Stomach smooth muscle (tissue), 2 donors: ENCODE data around the gene KAZN.
A peak's percentile ranks its signal among the peaks of the same experiment; 100 is the strongest.

ENCODE experiments used
- H3K27ac ChIP-seq: one replicate; pipeline ENCODE4 v1.7.0; 2013; ENCODE audit warnings: mild to moderate bottlenecking, low read length, inconsistent platforms
- H3K27me3 ChIP-seq, 2 donors: one replicate each; pipeline ENCODE4 v1.7.0; 2013; ENCODE audit warnings: low read length in 2 of 2; ENCODE audit not compliant: insufficient read depth in 2 of 2, control insufficient read depth in 1 of 2
- H3K36me3 ChIP-seq, 2 donors: one replicate each; pipeline ENCODE4 v1.7.0; 2013; ENCODE audit warnings: low read length in 2 of 2; ENCODE audit not compliant: control insufficient read depth in 2 of 2, insufficient read depth in 2 of 2
- H3K4me1 ChIP-seq: one replicate; pipeline ENCODE4 v1.7.0; 2013; ENCODE audit warnings: low read length; ENCODE audit not compliant: control insufficient read depth, insufficient read depth
- H3K4me3 ChIP-seq, 2 donors: one replicate each; pipeline ENCODE4 v1.7.0; 2013; ENCODE audit warnings: low read length in 2 of 2
- H3K9ac ChIP-seq, 2 donors: one replicate each; pipeline ENCODE4 v1.7.0; 2013; ENCODE audit warnings: low read length in 2 of 2, mild to moderate bottlenecking in 1 of 2
- H3K9me3 ChIP-seq, 2 donors: one replicate each; pipeline ENCODE4 v1.7.0; 2013; ENCODE audit warnings: low read length in 2 of 2; ENCODE audit not compliant: control insufficient read depth in 2 of 2
- donor health status: healthy.
- donor health status: Pancreatic carcinoma.

Gene KAZN

GRCh38 chr1:14996133-14997050 lies 397.9 kb downstream of the KAZN start:
- Histone ChIP-seq H3K36me3 (no peaks in the 10 kb centered on the region), H3K4me1 (peaks cover 2% of the 10 kb centered on the region), H3K27me3 (no peaks in the 10 kb centered on the region), H3K4me3 (no peak overlapping the region), H3K9me3 (no peaks in the 10 kb centered on the region), H3K9ac (no peak overlapping the region), H3K27ac (no peak overlapping the region)

GRCh38 chr1:14997646-14998276 lies 399.3 kb downstream of the KAZN start:
- Histone ChIP-seq H3K9ac (no peak overlapping the region), H3K27me3 (no peaks in the 10 kb centered on the region), H3K4me3 (no peak overlapping the region), H3K9me3 (no peaks in the 10 kb centered on the region), H3K4me1 (peaks cover 2% of the 10 kb centered on the region), H3K27ac (no peak overlapping the region), H3K36me3 (no peaks in the 10 kb centered on the region)

DNA sequence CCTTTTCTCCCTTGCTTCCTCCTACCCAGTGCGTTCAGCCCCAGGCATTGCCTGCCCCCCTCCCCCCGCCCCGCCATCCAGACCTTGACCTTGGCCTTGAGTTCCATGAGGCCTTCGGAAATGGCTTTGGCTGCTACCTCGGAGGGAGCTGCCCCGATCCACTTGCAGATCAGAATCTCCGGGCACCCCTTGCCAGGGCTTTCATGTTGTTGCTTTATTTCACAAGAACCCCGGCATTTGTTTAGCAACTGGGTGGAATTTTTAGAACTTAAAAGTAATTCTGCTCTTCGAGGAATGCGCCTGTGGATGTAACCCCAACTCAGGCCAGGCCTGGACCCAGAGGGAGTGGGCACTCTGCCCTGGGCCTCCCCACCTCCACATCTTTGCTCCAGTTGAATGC lies 401.0 kb downstream of the KAZN start:
- no peaks in the 10 kb centered on the region for H3K27me3 ChIP-seq
- no peaks in the 10 kb centered on the region for H3K36me3 ChIP-seq
- H3K27ac ChIP-seq, result no peak overlapping the region
- no peak overlapping the region for H3K4me3 ChIP-seq
- H3K9ac ChIP-seq, result no peak overlapping the region
- H3K4me1 ChIP-seq, result peaks cover 2% of the 10 kb centered on the region
- no peaks in the 10 kb centered on the region for H3K9me3 ChIP-seq

DNA sequence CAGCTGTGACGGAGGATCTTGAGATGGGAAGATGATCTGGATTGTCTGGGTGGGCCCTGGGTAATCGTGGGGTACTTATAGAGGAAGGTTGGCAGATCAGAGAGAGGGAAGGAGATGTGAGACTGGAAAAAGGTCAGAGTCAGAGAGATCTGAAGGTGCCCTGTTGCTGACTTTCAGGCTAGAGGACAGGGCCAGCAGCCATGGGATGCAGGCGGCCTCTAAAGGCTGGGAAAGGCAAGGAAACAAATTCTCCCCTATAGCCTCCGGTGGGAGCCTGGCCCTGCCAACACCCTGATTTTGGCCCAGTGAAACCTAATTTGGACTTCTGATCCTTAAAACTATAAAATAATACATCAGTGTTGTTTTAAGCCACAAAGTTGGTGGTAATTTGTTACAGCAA lies 401.5 kb downstream of the KAZN start:
- Histone ChIP-seq H3K4me3 (no peak overlapping the region), H3K9ac (no peak overlapping the region), H3K4me1 (peaks cover 2% of the 10 kb centered on the region), H3K36me3 (no peaks in the 10 kb centered on the region), H3K9me3 (no peaks in the 10 kb centered on the region), H3K27me3 (no peaks in the 10 kb centered on the region), H3K27ac (no peak overlapping the region)

DNA sequence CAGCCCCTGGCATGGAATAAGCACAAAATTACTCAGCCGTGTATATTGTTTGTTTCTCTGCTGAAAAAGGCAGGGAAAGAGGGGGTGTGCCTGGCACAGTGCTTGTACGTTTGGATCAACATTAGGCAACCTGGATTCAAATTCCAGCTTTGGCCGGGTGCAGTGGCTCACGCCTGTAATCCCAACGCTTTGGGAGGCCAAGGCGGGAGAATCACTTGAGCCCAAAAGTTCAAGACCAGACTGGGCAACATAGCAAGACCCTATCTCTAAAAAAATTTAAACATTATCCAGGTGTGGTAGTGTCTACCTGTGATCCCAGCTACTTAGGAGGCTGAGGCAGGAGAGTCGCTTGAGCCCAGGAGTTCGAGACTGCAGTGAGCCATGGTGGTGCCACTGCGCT lies 402.2 kb downstream of the KAZN start:
- Histone ChIP-seq H3K27me3 (no peaks in the 10 kb centered on the region), H3K4me1 (peaks cover 2% of the 10 kb centered on the region), H3K27ac (no peak overlapping the region), H3K9ac (no peak overlapping the region), H3K36me3 (no peaks in the 10 kb centered on the region), H3K4me3 (no peak overlapping the region), H3K9me3 (no peaks in the 10 kb centered on the region)

DNA sequence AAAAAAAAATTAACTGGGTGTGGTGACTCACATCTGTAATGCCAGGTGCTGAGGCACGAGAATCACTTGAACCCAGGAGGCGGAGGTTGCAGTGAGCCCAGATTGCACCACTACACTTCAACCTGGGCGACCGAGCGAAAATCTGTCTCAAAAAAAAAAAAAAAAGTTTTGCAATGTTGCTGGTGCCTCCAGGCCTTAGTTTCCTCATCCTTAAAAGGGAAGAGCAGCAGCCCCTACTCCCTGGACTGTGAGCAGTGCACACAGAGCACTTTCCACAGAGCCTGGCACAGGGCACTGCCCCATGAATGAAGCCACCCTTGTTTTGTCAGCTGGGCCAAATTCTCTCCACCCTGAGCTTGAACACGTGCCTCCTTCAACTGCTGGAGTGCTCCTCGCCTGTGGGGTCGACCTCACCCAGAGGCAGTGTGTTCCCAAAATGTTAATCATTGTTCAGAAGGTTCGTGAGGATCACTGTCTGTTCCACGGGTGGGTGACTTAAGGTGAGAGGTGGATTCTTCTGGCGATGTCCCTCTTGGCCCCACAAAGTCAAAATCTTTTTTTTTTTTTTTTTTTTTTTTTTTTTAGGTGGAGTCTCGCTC lies 402.9 kb downstream of the KAZN start:
- Histone ChIP-seq H3K27me3 (no peaks in the 10 kb centered on the region), H3K9me3 (no peaks in the 10 kb centered on the region), H3K36me3 (no peaks in the 10 kb centered on the region), H3K9ac (no peak overlapping the region), H3K4me1 (no peaks in the 10 kb centered on the region), H3K4me3 (no peak overlapping the region), H3K27ac (no peak overlapping the region)

GRCh38 chr1:15002325-15002724 lies 403.8 kb downstream of the KAZN start:
- Histone ChIP-seq H3K27me3 (no peaks in the 10 kb centered on the region), H3K4me3 (no peak overlapping the region), H3K27ac (no peak overlapping the region), H3K4me1 (no peaks in the 10 kb centered on the region), H3K36me3 (no peaks in the 10 kb centered on the region), H3K9me3 (no peaks in the 10 kb centered on the region), H3K9ac (no peak overlapping the region)

- H3K4me1 ChIP-seq, result no peaks in the 10 kb centered on the region
- no peaks in the 10 kb centered on the region for H3K27me3 ChIP-seq
- no peaks in the 10 kb centered on the region for H3K36me3 ChIP-seq
- H3K9ac ChIP-seq, result no peak overlapping the region
- no peak overlapping the region for H3K27ac ChIP-seq
- no peak overlapping the region for H3K4me3 ChIP-seq
- H3K9me3 ChIP-seq, result no peaks in the 10 kb centered on the region
Measured at GRCh38 chr1:15004396-15004795, 405.9 kb downstream of the KAZN start.

DNA sequence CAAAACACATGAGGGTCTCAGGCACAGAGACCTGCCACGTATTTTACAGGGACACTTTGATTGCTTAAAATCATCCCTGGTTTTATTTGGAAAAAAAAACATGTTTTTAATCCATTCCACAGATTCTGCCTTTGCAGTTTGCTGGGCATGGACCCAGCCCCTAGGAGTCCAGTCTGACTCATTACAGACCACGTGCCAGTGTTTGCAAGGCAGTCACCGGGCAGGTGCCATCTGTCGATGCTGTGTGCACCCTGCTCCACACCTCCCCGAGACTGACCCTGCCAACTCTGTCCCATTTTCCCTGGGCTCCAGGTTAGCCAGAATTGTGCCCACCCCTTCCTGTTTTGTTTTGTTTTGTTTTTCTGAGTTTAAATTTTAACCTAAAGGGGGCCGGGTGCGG lies 406.6 kb downstream of the KAZN start:
- H3K36me3 ChIP-seq, result no peaks in the 10 kb centered on the region

GRCh38 chr1:15007368-15007767 lies 408.9 kb downstream of the KAZN start:
- H3K27me3 ChIP-seq, result no peaks in the 10 kb centered on the region
- H3K36me3 ChIP-seq, result no peaks in the 10 kb centered on the region
- no peak overlapping the region for H3K9ac ChIP-seq
- no peaks in the 10 kb centered on the region for H3K9me3 ChIP-seq
- peak overlapping the region; percentile 46 for H3K27ac ChIP-seq
- H3K4me1 ChIP-seq, result no peaks in the 10 kb centered on the region
- no peak overlapping the region for H3K4me3 ChIP-seq

More for the DNA sequence above, 406.6 kb downstream of the KAZN start:
- Histone ChIP-seq H3K4me3 (no peak overlapping the region), H3K9ac (no peak overlapping the region), H3K27me3 (no peaks in the 10 kb centered on the region), H3K27ac (no peak overlapping the region), H3K9me3 (no peaks in the 10 kb centered on the region), H3K4me1 (no peaks in the 10 kb centered on the region)

DNA sequence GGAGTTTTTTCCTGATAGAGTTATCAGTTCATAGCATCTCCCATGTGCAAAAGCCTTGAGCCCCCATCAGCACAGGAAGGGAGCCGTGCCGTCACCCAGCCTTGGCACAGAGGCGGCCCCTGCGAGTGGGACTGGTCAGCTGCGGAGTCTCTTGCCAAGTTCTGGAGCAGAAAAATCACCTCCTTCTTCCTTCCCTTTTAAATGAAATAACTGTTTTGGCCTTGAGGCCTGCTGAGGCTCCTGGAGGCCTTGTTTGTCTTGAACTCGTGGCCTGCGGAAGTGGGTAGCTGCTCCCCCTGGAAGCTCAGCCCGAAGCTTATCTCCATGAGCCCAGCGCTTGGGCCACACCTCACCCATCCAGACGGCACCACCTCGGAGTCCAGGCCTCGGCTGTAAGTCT lies 409.4 kb downstream of the KAZN start:
- H3K4me3 ChIP-seq, result no peak overlapping the region
- H3K9ac ChIP-seq, result no peak overlapping the region
- no peaks in the 10 kb centered on the region for H3K4me1 ChIP-seq
- H3K36me3 ChIP-seq, result no peaks in the 10 kb centered on the region
- no peaks in the 10 kb centered on the region for H3K27me3 ChIP-seq
- H3K9me3 ChIP-seq, result no peaks in the 10 kb centered on the region
- H3K27ac ChIP-seq, result no peak overlapping the region
